Fibroblast of the conjunctiva (primary cell): ENCODE measurements around the gene ABCB9.
"Not testable (repeated sequence)": the region's sequence is repeated elsewhere in the genome, so short reads cannot be mapped to it uniquely, and the experiment has no call there.

ENCODE experiments used
- DNase-seq: peaks from one replicate; pipeline ENCODE4 v3.0.0-alpha.2; 2010; ENCODE audit warnings: low read depth

The ABCB9 gene

GRCh38 chr12:122894193-122895121, 71.8 kb downstream of the ABCB9 start:
- DNase-seq: no peak

DNA sequence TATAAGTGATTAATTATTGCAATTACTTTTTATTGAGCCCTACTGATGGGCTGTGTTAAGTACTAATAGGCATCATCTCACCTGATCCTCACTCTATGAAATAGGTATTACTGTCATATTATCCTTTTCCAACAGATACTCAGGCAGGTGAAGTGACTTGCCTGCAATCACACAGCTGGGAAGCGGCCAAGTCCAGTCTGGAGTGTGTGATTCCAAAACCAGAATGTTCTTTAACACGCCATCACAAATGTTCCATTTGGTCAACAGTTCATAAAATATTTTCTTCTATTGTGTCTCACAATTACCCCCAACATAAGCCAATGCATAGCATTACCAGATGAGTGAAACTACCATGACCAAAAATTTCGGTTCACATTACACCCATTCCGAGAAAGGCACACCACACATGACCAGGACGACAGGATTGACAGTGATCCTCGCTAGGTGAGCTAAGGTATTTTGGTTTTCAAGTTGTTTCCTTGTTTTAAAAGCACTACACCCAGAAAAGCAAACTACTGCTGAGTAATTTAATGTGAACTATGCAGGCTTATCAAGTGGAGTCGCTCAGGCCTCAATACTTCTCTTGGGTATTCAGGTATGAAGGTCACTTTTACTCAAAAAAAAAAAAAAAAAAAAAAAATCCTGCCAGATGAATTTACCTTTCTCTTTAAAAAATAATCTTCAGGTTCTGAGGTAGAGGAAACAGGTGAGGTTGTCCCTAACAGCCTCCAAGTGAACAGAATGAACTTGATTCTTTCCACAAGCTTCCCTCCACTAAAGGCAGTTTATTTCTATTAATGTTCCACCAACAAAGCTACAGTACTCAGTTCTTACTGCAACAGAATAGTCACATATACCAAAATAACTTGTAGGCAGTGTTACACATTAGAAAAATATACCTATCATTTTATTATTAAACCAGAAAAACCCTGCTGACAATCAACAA, 72.8 kb downstream of the ABCB9 start:
- no peak for DNase-seq

- not testable (repeated sequence) for DNase-seq
These were observed 73.5 kb downstream of the ABCB9 start for GRCh38 chr12:122892724-122893123.

GRCh38 chr12:122891661-122892525, 74.4 kb downstream of the ABCB9 start:
- no peak for DNase-seq

GRCh38 chr12:122889761-122890520, 76.3 kb downstream of the ABCB9 start:
- no peak for DNase-seq

GRCh38 chr12:122888232-122888752, 78.0 kb downstream of the ABCB9 start:
- DNase-seq: no peak

GRCh38 chr12:122887819-122888212, 78.4 kb downstream of the ABCB9 start:
- DNase-seq: no peak

DNA sequence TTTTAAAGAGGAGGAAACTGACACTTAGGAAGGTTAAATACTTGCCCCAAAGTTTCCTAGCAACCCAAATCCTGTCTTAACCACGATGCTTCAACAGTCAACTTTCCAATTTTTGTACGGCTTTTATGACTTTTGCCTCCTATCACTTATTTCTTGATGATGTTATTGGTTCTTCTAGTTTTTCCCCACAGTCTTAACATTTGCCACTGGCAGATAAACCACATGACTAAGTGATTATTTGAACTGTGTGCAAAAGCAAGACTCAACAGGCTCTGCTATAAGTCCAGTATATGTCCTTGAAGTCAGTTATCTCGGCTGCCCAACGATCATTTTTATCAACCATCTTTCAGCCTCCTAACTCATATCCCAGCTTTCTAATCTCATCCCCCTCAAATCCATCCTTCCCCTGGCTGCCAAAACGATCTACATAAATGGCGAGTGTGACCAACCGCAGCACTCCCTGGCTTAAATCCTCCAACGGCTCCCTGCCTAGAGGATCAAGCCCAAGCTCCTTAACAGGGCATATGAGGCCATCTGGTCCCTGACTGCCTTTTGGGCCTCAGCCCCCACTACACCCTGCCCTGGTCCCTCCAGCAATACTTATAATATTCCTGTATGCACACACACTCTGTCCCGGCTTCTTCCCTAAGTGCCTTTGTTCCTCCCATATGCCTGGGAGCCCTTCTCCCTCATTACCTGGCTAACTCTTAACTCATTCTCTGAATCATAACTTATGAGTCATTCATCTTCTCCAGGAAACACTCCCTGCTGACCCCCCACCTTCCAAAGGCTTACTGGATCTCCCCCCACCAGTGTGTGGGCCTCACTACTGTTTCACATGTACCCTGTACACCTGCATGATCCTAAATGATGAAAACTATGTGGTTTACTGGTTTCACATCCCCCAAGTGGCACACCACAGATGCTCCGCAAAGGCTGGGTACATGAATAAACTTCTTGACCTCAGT, 79.1 kb downstream of the ABCB9 start:
- DNase-seq: no peak

GRCh38 chr12:122886161-122886560, 80.1 kb downstream of the ABCB9 start:
- no peak for DNase-seq

- no peak for DNase-seq
These were observed 81.4 kb downstream of the ABCB9 start for GRCh38 chr12:122884860-122885259.

- no peak for DNase-seq
These were observed 82.0 kb downstream of the ABCB9 start for GRCh38 chr12:122884091-122884826.

- no peak for DNase-seq
These were observed 83.2 kb downstream of the ABCB9 start for GRCh38 chr12:122882908-122883558.

- DNase-seq: peak; percentile 73
These were observed 85.6 kb downstream of the ABCB9 start for GRCh38 chr12:122880668-122881067.

GRCh38 chr12:122880155-122880667, 86.1 kb downstream of the ABCB9 start:
- no peak for DNase-seq
